ENCODE measurements around the gene SYNM. TPM values are rescaled to one million over a fixed set of nuclear protein-coding genes. Genes with fewer than 3 reads are reported as not detected.

SYNM gene
- total RNA-seq, 1 experiment from 2014 or later, result 1.9 TPM

DNA sequence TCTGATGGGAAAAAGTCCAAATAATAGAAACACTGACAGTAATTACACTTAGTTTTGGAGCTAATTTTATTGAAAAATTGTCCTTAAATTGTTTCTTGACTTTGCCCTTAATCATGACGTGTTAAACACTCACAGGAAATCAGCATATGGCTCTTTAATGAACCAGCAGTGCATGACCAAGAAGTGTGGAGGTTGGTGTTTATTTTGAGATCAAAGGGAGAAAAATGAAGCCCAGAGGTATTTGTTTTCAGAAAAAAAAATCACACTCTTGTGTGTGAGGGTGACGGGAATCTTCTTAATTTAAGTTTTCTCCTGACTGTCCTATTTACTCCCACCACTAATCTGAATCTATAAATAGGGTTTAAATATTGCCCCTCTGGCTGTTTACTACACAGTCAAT lies 28.8 kb upstream of the SYNM start:
- Mint-ChIP-seq H3K9me3 (no peaks in the 10 kb centered on the region), H3K27ac (no peak overlapping the region), H3K36me3 (ENCODE audit: insufficient read depth in 1 of 3, low read depth in 3 of 3) (no peaks in the 10 kb centered on the region), H3K4me3 (no peak overlapping the region), H3K27me3 (ENCODE audit: low read depth) (no peaks in the 10 kb centered on the region), H3K4me1 (peaks cover 10 to 11% of the 10 kb centered on the region in 2 experiments)
- H2BK15ac ChIP-seq (ENCODE audit: low read depth, low read length), result no peak overlapping the region
- H3K27ac ChIP-seq (ENCODE audit: insufficient read length, low read depth, low read length), result no peak overlapping the region
- H2BK120ac ChIP-seq (ENCODE audit: low read depth, low read length, poor library complexity, severe bottlenecking), result no peak overlapping the region
- H3K27me3 ChIP-seq (ENCODE audit: insufficient read depth, low read length), result no peaks in the 10 kb centered on the region
- no peak overlapping the region for H4K5ac ChIP-seq (ENCODE audit: insufficient read length, low read depth, low read length)
- H2BK20ac ChIP-seq (ENCODE audit: low read depth, low read length, poor library complexity, severe bottlenecking), result no peak overlapping the region
- no peak overlapping the region for H2BK5ac ChIP-seq (ENCODE audit: insufficient read length, low read length)
- no peaks in the 10 kb centered on the region for H3K79me1 ChIP-seq (ENCODE audit: insufficient read depth, low read depth, low read length, poor library complexity, severe bottlenecking)
- H3K14ac ChIP-seq (ENCODE audit: insufficient read depth, low read length), result no peak overlapping the region
- H4K20me1 ChIP-seq (ENCODE audit: control insufficient read depth, insufficient read depth, insufficient read length), result no peaks in the 10 kb centered on the region
- H3K23me2 ChIP-seq (ENCODE audit: insufficient read length, low read depth, low read length, poor library complexity, severe bottlenecking), result no peaks in the 10 kb centered on the region
- H2AK5ac ChIP-seq (ENCODE audit: insufficient read length, low read length), result no peak overlapping the region
- H3K23ac ChIP-seq (ENCODE audit: insufficient read length, low read depth, low read length), result no peak overlapping the region
- no peak overlapping the region for H3K4me2 ChIP-seq (ENCODE audit: insufficient read depth, insufficient read length, low read length)
- no peaks in the 10 kb centered on the region for H3K9me3 ChIP-seq (ENCODE audit: control insufficient read depth, low read depth, low read length)
- H3K9ac ChIP-seq (ENCODE audit: extremely low read depth, insufficient read length, low read length), result no peak overlapping the region
- no peak overlapping the region for H3K56ac ChIP-seq (ENCODE audit: insufficient read length, low read depth, low read length)
- no peak overlapping the region for H4K91ac ChIP-seq (ENCODE audit: insufficient read length, low read depth, low read length)
- no peak overlapping the region for H3K18ac ChIP-seq (ENCODE audit: insufficient read length, low read depth, low read length)
- H4K8ac ChIP-seq (replicated peaks; ENCODE audit: insufficient read length, low read depth, low read length), result no peak overlapping the region
- TF ChIP-seq, protein P1, sequence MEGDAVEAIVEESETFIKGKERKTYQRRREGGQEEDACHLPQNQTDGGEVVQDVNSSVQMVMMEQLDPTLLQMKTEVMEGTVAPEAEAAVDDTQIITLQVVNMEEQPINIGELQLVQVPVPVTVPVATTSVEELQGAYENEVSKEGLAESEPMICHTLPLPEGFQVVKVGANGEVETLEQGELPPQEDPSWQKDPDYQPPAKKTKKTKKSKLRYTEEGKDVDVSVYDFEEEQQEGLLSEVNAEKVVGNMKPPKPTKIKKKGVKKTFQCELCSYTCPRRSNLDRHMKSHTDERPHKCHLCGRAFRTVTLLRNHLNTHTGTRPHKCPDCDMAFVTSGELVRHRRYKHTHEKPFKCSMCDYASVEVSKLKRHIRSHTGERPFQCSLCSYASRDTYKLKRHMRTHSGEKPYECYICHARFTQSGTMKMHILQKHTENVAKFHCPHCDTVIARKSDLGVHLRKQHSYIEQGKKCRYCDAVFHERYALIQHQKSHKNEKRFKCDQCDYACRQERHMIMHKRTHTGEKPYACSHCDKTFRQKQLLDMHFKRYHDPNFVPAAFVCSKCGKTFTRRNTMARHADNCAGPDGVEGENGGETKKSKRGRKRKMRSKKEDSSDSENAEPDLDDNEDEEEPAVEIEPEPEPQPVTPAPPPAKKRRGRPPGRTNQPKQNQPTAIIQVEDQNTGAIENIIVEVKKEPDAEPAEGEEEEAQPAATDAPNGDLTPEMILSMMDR (conservative IDR thresholded peaks at IDR 0.05), result no peak
- no peak overlapping the region for H2BK12ac ChIP-seq (ENCODE audit: insufficient read length, low read depth, low read length)
- WGBS (ENCODE audit: extremely low coverage, insufficient read length, low lambda C conversion rate), result no CpG with 5 or more reads among the region's 2 CpGs
- no peaks in the 10 kb centered on the region for H3K4me1 ChIP-seq (ENCODE audit: insufficient read depth, low read length)
- no peak overlapping the region for H3T11ph ChIP-seq (ENCODE audit: low read length)
- no peaks in the 10 kb centered on the region for H3K79me2 ChIP-seq (ENCODE audit: insufficient read depth, low read length)
- no peak overlapping the region for H2AFZ ChIP-seq (ENCODE audit: low read length)
- DNase-seq, result no peak
- no peak overlapping the region for H3K4ac ChIP-seq (ENCODE audit: low read depth, low read length)

All from H9 (cell line).